Hepatocyte (in vitro differentiated cells): ENCODE data around the gene PSMC6.
"Not testable (repeated sequence)": the region's sequence is repeated elsewhere in the genome, so short reads cannot be mapped to it uniquely, and the experiment has no call there.

Experiments
- EZH2 ChIP-seq: fragments of 200-600 bp; sonication (generic); IDR thresholded peaks from 2 replicates; pipeline ENCODE4 v1.6.1; 2016; ENCODE audit warnings: antibody characterized with exemption, mild to moderate bottlenecking, borderline replicate concordance
- TF ChIP-seq, protein P1 (sequence below): fragments of 200-600 bp; sonication (generic); IDR thresholded peaks from 2 replicates; pipeline ENCODE4 v1.5.1; 2016; ENCODE audit warnings: antibody characterized with exemption, mild to moderate bottlenecking; ENCODE audit not compliant: poor library complexity

DNA sequence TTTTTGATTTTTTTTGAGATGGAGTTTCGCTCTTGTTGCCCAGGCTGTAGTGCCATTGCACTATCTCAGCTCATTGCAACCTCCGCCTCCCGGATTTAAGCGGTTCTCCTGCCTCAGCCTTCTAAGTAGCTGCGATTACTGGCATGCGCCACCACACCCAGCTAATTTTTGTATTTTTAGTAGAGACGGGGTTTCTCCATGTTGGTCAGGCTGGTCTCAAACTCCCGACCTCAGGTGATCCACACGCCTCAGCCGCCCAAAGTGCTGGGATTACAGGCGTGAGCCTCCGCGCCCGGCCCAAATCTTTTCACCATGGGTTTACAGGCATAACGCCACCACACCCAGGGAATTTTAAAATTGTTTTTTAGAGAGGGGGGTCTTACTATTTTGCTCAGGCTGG lies 22.0 kb downstream of the PSMC6 start:
- TF ChIP-seq, protein P1, sequence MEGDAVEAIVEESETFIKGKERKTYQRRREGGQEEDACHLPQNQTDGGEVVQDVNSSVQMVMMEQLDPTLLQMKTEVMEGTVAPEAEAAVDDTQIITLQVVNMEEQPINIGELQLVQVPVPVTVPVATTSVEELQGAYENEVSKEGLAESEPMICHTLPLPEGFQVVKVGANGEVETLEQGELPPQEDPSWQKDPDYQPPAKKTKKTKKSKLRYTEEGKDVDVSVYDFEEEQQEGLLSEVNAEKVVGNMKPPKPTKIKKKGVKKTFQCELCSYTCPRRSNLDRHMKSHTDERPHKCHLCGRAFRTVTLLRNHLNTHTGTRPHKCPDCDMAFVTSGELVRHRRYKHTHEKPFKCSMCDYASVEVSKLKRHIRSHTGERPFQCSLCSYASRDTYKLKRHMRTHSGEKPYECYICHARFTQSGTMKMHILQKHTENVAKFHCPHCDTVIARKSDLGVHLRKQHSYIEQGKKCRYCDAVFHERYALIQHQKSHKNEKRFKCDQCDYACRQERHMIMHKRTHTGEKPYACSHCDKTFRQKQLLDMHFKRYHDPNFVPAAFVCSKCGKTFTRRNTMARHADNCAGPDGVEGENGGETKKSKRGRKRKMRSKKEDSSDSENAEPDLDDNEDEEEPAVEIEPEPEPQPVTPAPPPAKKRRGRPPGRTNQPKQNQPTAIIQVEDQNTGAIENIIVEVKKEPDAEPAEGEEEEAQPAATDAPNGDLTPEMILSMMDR, result not testable (repeated sequence)
- not testable (repeated sequence) for TF ChIP-seq EZH2
